ENCODE data around the gene RADIL.

DNA sequence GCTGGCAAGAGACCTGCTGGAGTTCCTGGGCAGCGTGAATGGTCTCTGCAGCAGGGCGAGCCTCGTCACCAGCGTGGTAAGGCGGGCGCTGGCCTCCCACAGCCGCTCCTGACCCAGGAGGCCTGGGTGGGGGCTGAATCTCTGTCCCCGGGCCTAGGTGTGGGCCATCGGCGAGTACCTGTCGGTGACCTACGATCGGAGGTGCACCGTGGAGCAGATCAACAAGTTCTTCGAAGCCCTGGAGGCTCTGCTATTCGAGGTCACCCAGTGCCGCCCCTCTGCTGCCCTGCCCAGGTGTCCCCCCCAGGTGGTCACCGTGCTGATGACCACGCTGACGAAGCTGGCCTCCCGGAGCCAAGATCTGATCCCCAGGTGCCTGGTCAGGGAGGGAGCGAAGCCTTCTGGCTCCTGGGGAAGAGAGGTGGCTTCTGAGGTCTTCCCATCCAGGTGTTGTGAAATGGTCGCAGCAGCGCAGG, 93.0 kb downstream of the RADIL start:
- TF ChIP-seq, protein P1, sequence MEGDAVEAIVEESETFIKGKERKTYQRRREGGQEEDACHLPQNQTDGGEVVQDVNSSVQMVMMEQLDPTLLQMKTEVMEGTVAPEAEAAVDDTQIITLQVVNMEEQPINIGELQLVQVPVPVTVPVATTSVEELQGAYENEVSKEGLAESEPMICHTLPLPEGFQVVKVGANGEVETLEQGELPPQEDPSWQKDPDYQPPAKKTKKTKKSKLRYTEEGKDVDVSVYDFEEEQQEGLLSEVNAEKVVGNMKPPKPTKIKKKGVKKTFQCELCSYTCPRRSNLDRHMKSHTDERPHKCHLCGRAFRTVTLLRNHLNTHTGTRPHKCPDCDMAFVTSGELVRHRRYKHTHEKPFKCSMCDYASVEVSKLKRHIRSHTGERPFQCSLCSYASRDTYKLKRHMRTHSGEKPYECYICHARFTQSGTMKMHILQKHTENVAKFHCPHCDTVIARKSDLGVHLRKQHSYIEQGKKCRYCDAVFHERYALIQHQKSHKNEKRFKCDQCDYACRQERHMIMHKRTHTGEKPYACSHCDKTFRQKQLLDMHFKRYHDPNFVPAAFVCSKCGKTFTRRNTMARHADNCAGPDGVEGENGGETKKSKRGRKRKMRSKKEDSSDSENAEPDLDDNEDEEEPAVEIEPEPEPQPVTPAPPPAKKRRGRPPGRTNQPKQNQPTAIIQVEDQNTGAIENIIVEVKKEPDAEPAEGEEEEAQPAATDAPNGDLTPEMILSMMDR (conservative IDR thresholded peaks at IDR 0.05; ENCODE audit: low read length), result no peak
- no peak for TF ChIP-seq EZH2phosphoT487 (IDR thresholded peaks at IDR 0.05; ENCODE audit: borderline replicate concordance)
